ENCODE results near the gene PUM1.

PUM1 gene

GRCh38 chr1:30903343-30904034, 162.0 kb downstream of the PUM1 start:
- DNase-seq, result no peak

- no peak for DNase-seq
These were observed 162.8 kb downstream of the PUM1 start for GRCh38 chr1:30902593-30903290.

- DNase-seq, result no peak
These were observed 163.5 kb downstream of the PUM1 start for GRCh38 chr1:30901798-30902581.

- no peak for DNase-seq
These were observed 164.5 kb downstream of the PUM1 start for GRCh38 chr1:30900931-30901560.

- DNase-seq, result no peak
These were observed 165.0 kb downstream of the PUM1 start for GRCh38 chr1:30900486-30900885.

- DNase-seq, result no peak
These were observed 165.7 kb downstream of the PUM1 start for GRCh38 chr1:30899577-30900389.

GRCh38 chr1:30898031-30898815, 167.3 kb downstream of the PUM1 start:
- no peak for DNase-seq

- DNase-seq, result no peak
These were observed 168.6 kb downstream of the PUM1 start for GRCh38 chr1:30896905-30897304.

GRCh38 chr1:30895944-30896660, 169.4 kb downstream of the PUM1 start:
- no peak for DNase-seq

GRCh38 chr1:30895382-30895943, 170.1 kb downstream of the PUM1 start:
- no peak for DNase-seq

- no peak for DNase-seq
These were observed 171.0 kb downstream of the PUM1 start for GRCh38 chr1:30894508-30894973.

GRCh38 chr1:30893776-30894507, 171.6 kb downstream of the PUM1 start:
- no peak for DNase-seq

- DNase-seq, result no peak
These were observed 172.8 kb downstream of the PUM1 start for GRCh38 chr1:30892671-30893073.

GRCh38 chr1:30891227-30891552, 174.3 kb downstream of the PUM1 start:
- DNase-seq, result no peak

- no peak for DNase-seq
These were observed 174.9 kb downstream of the PUM1 start for GRCh38 chr1:30890502-30891226.

GRCh38 chr1:30889511-30889910, 176.0 kb downstream of the PUM1 start:
- no peak for DNase-seq

GRCh38 chr1:30888975-30889374, 176.5 kb downstream of the PUM1 start:
- no peak for DNase-seq

GRCh38 chr1:30888391-30888790, 177.1 kb downstream of the PUM1 start:
- no peak for DNase-seq
